Measurements from ENCODE around the gene BEND3. TPM values are rescaled to one million over a fixed set of nuclear protein-coding genes. Genes with fewer than 3 reads are reported as not detected.
"Not testable (repeated sequence)": the region's sequence is repeated elsewhere in the genome, so short reads cannot be mapped to it uniquely, and the experiment has no call there.

The BEND3 gene
- total RNA-seq, 1 experiment from 2014 or later: 1.1 TPM

DNA sequence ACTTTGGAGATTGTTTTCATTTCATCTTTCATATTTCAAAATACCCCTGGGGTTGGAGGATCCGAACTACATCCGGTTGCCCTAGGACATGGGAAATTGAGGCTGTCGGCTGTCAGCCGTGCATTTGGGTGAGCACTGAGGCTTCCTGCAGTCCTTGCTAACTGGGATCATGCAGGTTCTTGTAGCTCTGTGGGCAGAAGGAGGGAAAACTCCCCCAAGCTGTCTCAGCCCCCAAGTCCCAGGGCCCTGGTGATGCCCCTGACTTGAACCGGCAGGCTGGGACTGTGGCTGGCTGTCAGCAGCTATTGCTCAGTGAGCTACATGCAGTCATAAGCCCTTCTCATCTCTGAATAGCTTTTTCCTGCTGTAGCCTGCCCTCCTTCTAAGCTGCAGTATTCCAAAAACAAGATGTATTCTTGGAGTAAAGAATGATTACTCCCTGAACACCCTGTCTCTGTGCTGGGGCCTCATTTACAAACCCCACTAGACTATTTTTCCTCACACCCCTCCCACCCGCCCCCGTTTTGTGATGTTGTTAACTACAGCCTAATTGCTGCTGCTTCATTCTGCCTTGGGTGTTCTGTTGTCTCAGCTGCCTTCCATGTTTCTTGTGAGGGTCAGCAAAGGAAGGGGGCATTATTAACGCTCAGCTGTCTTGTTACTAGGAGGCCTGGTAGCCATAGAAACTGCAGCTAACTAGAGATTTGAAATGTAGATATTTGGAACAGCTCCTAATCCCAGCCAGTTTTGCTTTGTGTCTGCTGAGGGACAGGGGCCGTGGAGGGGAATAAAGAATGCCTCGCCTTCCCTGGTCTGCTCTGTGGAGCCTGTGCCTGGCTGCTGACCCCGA is 69.3 kb downstream of the BEND3 start:
- DNase-seq (ENCODE audit: low read depth): no peak

DNA sequence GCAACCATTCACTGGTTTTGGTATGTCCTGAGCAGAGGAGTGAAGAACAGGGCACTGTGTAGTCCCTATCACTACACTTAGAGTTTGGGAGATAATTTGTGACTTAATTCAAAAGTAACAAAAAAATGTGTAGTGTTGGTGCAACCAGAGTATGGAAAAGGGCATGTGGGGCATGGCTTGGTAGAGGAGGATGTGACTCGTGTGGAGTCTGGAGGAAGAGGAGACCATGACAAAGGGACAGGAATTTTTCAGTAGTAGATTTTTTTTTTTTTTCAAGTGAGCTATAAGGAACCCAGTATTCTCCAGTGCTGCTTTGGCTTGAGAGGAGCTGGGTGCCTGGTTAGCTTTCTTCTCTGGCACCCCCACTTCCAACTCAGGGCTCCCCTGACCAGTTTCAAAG is 82.2 kb downstream of the BEND3 start:
- no peak for DNase-seq (ENCODE audit: low read depth)

DNA sequence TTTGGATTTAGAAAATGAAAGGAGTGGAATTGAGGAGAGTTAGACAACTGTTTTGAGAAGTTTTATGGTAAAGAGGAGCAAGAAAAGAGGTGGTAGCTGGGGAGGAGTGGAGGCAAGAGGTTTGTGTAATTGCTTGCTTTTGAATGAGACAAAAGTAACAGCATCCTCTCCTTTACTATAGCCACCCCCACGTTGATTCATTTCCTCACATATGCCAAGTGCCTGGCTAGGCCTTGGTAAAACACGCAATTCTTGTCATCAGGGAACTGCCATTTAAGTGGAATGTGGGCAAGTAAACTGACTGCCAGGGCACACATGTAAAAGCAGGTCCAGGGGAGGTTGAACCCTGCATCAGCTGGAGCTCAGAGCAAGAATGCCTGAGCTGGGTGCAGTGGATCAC is 83.3 kb downstream of the BEND3 start:
- no peak for DNase-seq (ENCODE audit: low read depth)

GRCh38 chr6:107030151-107030550 is 85.2 kb downstream of the BEND3 start:
- no peak for DNase-seq (ENCODE audit: low read depth)

DNA sequence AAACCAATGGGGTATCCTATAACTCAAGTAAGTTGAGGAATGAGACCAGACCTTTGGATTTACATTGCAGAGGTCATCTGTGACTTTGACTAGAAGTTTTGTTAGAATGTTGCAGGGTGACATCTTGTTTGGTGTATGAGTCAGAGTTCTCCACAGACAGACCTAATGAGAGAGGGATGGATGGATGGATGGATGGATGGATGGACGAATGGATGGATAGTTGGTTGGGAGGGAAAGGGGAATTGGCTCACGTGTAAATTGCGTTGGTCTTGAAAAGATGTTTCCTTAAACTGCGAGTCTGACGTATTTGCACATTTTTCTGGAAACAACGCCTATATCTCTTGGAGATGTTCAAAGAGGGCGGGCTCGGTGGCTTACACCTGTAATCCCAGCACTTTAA is 88.3 kb downstream of the BEND3 start:
- no peak for DNase-seq (ENCODE audit: low read depth)

DNA sequence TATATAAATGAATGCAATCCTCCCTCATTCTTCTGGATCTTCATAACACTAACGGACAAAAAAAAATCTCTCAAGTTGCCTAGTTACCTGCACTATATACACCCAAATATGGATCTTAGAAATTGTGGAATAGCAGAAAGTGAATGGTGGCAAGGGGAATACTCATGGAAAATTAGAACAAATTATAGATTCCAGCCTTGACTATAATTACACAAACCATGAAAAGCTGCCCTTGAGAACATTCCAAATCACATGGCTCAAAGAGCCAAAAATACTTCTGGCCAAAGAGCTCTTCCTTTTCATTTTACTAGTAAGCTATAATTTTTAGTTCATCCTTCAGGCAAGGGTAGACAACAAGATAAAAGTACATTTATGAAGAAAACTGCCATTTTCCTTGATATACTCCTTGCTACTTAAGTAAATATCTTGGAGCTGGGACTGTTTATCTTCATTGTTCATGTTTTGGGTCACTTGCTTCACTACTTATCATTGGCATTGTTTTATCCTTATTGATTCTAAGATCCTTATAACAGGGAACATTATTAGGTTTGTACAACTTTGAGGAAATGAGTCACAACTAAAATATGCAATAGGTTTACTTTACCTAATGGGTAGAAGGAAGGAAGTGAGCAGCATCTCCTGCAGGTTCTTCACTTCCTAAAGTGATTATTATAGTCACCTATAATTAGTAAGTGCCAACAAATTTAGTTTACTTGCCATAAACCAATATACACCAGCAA is 93.7 kb downstream of the BEND3 start:
- no peak for DNase-seq (ENCODE audit: low read depth)

- no peak for DNase-seq (ENCODE audit: low read depth)
Measured at GRCh38 chr6:107020239-107020638, 95.1 kb downstream of the BEND3 start.

GRCh38 chr6:107019628-107020027 is 95.7 kb downstream of the BEND3 start:
- DNase-seq (ENCODE audit: low read depth): not testable (repeated sequence)

GRCh38 chr6:107019047-107019446 is 96.3 kb downstream of the BEND3 start:
- DNase-seq (ENCODE audit: low read depth): no peak

Other genes with a start within 250 kb of the BEND3 start
- gene CD24, start 140.8 kb downstream of the BEND3 start, total RNA-seq (2014; rRNA removed; shearing (Covaris generic)): 0.72 and 1.9 TPM in 2 replicates
- 25.7 and 32.8 TPM in 2 replicates for gene MTRES1, start 87.3 kb downstream of the BEND3 start, total RNA-seq (2014; rRNA removed; shearing (Covaris generic))

Measured in RPMI7951 (cell line).